GM19351 (cell line): ENCODE measurements around the gene MAD2L2.

ENCODE experiments used
- ATAC-seq: cut with Tn5 transposase; IDR thresholded peaks from one replicate; pipeline ENCODE4 v1.9.1; 2021; ENCODE audit warnings: mild to moderate bottlenecking, moderate library complexity; ENCODE audit not compliant: unreplicated experiment

Gene MAD2L2

GRCh38 chr1:11684070-11684469 is 3.1 kb upstream of the MAD2L2 start:
- no peak for ATAC-seq

- ATAC-seq, result no peak
Measured at GRCh38 chr1:11682799-11683198, 1.9 kb upstream of the MAD2L2 start.

- ATAC-seq, result no peak
Measured at GRCh38 chr1:11682287-11682771, 1.4 kb upstream of the MAD2L2 start.

- ATAC-seq, result peak; percentile 27
Measured at GRCh38 chr1:11680270-11681070, 478 bp downstream of the MAD2L2 start.

GRCh38 chr1:11678442-11678841 is 2.5 kb downstream of the MAD2L2 start:
- no peak for ATAC-seq

GRCh38 chr1:11676386-11677103 is 4.4 kb downstream of the MAD2L2 start:
- no peak for ATAC-seq

- ATAC-seq, result no peak
Measured at GRCh38 chr1:11675325-11675724, 5.6 kb downstream of the MAD2L2 start.

GRCh38 chr1:11674488-11674887 is 6.5 kb downstream of the MAD2L2 start:
- no peak for ATAC-seq

GRCh38 chr1:11673089-11673769 is 7.7 kb downstream of the MAD2L2 start:
- no peak for ATAC-seq

- no peak for ATAC-seq
Measured at GRCh38 chr1:11671544-11672286, 9.2 kb downstream of the MAD2L2 start.

GRCh38 chr1:11671205-11671543 is 9.8 kb downstream of the MAD2L2 start:
- no peak for ATAC-seq

GRCh38 chr1:11670747-11671146 is 10.2 kb downstream of the MAD2L2 start:
- no peak for ATAC-seq

- no peak for ATAC-seq
Measured at GRCh38 chr1:11668516-11668915, 12.4 kb downstream of the MAD2L2 start.

- ATAC-seq, result peak; percentile 43
Measured at GRCh38 chr1:11664336-11665065, 16.4 kb downstream of the MAD2L2 start.

- ATAC-seq, result no peak
Measured at GRCh38 chr1:11661103-11661502, 19.8 kb downstream of the MAD2L2 start.

GRCh38 chr1:11659748-11660147 is 21.2 kb downstream of the MAD2L2 start:
- ATAC-seq, result no peak

- no peak for ATAC-seq
Measured at GRCh38 chr1:11658542-11658941, 22.4 kb downstream of the MAD2L2 start.

GRCh38 chr1:11657654-11658053 is 23.3 kb downstream of the MAD2L2 start:
- no peak for ATAC-seq

- peak; percentile 40 for ATAC-seq
Measured at GRCh38 chr1:11654939-11655808, 25.8 kb downstream of the MAD2L2 start.
